K562 (cell line): ENCODE data around the gene MBNL1. TPM values are rescaled to one million over a fixed set of nuclear protein-coding genes. Genes with fewer than 3 reads are reported as not detected.

Experiments
- C11orf30 ChIP-seq: fragments of 450-650 bp; IDR thresholded peaks from 2 replicates; pipeline ENCODE4 v1.6.1; 2016; ENCODE audit warnings: low read depth, mild to moderate bottlenecking
- CCAR2 ChIP-seq: fragments of 200-400 bp; formaldehyde crosslinking; IDR thresholded peaks from 2 replicates; pipeline ENCODE4 v1.6.1; 2017; ENCODE audit warnings: mild to moderate bottlenecking, low read depth, low read length
- FOSL1 ChIP-seq: fragments of 200-800 bp; sonication (Bioruptor generic); conservative IDR thresholded peaks from 2 replicates; pipeline ENCODE4 v1.6.1; 2016; ENCODE audit warnings: missing genetic modification characterization, missing compliant biosample characterization
- PHF20 ChIP-seq: fragments of 450-650 bp; IDR thresholded peaks from 2 replicates; pipeline ENCODE4 v1.6.1; 2018; ENCODE audit not compliant: partially characterized antibody
- POLR2AphosphoS2 ChIP-seq: IDR thresholded peaks from 2 replicates; pipeline ENCODE4 v1.6.1; 2012; ENCODE audit warnings: low read length, improper control_type of control experiment
- POLR2B ChIP-seq: fragments of 450-650 bp; IDR thresholded peaks from 2 replicates; pipeline ENCODE4 v1.6.1; 2018; ENCODE audit warnings: low read depth; ENCODE audit not compliant: partially characterized antibody
- SNIP1 ChIP-seq: fragments of 450-650 bp; IDR thresholded peaks from 2 replicates; pipeline ENCODE4 v1.7.1; 2017; ENCODE audit warnings: low read depth, mild to moderate bottlenecking
- SREBF2 ChIP-seq: sonication (generic); formaldehyde crosslinking; IDR thresholded peaks from 2 replicates; pipeline ENCODE4 v1.4.0; 2020; ENCODE audit warnings: mild to moderate bottlenecking, missing genetic modification reagents
- YY1 ChIP-seq, 3 experiments: IDR thresholded peaks; 2 replicates each; pipeline ENCODE4 v1.6.1; 2011; ENCODE audit warnings: low read length in 2 of 3, mild to moderate bottlenecking in 2 of 3, moderate library complexity in 2 of 3, borderline replicate concordance in 1 of 3, control low read depth in 1 of 3, low read depth in 1 of 3; ENCODE audit not compliant: insufficient read depth in 3 of 3, insufficient replicate concordance in 2 of 3, control insufficient read depth in 1 of 3, insufficient read length in 1 of 3; ENCODE audit errors: extremely low read depth in 1 of 3
- polyA plus RNA-seq, 8 experiments: library from polyadenylated mRNA; depleted of rRNA in 4 of 8; stranded (reverse) in 5 of 8; unstranded in 3 of 8; fragments of >200 nt; fragmentation: Nextera tagmentation in 2 of 8; fragmentation: Illumina TruSeq in 1 of 8; extraction: Ambion mirVana in 2 of 8; extraction: Trizol in 1 of 8; gene quantifications; 2 replicates each; pipeline versions ENCODE4 v1.2.1 to v1.2.3, GENCODE V29; 2011 to 2014; ENCODE audit warnings: inconsistent platforms in 1 of 8, missing spikeins in 1 of 8
- total RNA-seq, 7 experiments: library from RNA; depleted of rRNA in 6 of 7; stranded (reverse); fragments of >200 nt in 6 of 7; fragmentation: Illumina TruSeq in 2 of 7; extraction: Trizol in 2 of 7; gene quantifications; 2 replicates each; pipeline versions ENCODE4 v1.2.1 to v1.2.3, GENCODE V29; 2011 to 2021; ENCODE audit warnings: low replicate concordance in 1 of 7
- TF ChIP-seq, protein P1 (sequence below): sonication (generic); formaldehyde crosslinking; IDR thresholded peaks from 2 replicates; pipeline ENCODE4 v1.9.0; 2022; ENCODE audit warnings: mild to moderate bottlenecking, missing genetic modification reagents
- TF ChIP-seq, protein P2 (sequence below): fragments of 450-650 bp; IDR thresholded peaks from 2 replicates; pipeline ENCODE4 v1.6.1; 2017; ENCODE audit warnings: antibody characterized with exemption, mild to moderate bottlenecking
- TF ChIP-seq, protein P3 (sequence below), 2 experiments: fragments of 450-650 bp in 1 of 2; sonication (generic) in 1 of 2; formaldehyde crosslinking in 1 of 2; IDR thresholded peaks; 2 replicates each; pipeline versions ENCODE4 v1.7.1 to v1.9.0; 2016 to 2022; ENCODE audit warnings: inconsistent platforms in 1 of 2, mild to moderate bottlenecking in 1 of 2, missing genetic modification reagents in 1 of 2

MBNL1 gene
- total and polyA plus RNA-seq, 9 of the 15 experiments (the other 6 are each of a cell fraction or from before 2014, with no cell fraction given) = 70.3 to 243 (median 220) TPM

DNA sequence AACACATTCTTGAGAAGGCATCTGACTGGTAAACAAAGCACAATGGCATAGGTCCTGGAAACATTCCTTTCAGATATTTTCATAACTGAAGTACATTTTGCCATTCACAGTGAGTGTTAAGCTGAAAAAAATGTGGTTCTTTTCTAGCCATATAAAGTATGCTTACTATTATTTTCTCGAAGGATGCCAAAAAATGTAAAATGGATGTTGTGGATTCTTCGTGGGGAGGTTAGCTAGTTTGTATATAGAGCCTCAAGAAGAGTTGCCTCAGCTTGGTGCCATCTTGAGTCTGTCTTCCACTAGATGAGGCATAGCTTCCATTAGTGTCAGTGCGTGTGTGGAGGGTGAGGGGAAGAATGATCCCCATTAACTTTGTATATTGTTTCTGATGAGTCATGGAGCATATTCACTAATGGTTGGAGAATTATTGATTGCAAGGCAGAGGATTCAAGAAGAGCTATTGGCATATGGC lies 4.1 kb downstream of the MBNL1 start (continued):
- TF ChIP-seq POLR2B (no peak), PHF20 (no peak), YY1 (IDR thresholded peaks at IDR 0.05; ENCODE audit: borderline replicate concordance in 1 of 3, control insufficient read depth in 1 of 3, extremely low read depth in 1 of 3, insufficient read depth in 3 of 3, insufficient read length in 1 of 3, insufficient replicate concordance in 2 of 3, low read depth in 1 of 3, low read length in 2 of 3) (peak in 1 of 3 experiments; percentile 74), SNIP1 (no peak), POLR2AphosphoS2 (no peak), SREBF2 (no peak), FOSL1 (tag) (peak; percentile 56), CCAR2 (no peak), C11orf30 (peak; percentile 84)
- TF ChIP-seq, protein P1, sequence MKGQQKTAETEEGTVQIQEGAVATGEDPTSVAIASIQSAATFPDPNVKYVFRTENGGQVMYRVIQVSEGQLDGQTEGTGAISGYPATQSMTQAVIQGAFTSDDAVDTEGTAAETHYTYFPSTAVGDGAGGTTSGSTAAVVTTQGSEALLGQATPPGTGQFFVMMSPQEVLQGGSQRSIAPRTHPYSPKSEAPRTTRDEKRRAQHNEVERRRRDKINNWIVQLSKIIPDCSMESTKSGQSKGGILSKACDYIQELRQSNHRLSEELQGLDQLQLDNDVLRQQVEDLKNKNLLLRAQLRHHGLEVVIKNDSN (CRISPR knock-in tag) = no peak
- TF ChIP-seq, protein P2, sequence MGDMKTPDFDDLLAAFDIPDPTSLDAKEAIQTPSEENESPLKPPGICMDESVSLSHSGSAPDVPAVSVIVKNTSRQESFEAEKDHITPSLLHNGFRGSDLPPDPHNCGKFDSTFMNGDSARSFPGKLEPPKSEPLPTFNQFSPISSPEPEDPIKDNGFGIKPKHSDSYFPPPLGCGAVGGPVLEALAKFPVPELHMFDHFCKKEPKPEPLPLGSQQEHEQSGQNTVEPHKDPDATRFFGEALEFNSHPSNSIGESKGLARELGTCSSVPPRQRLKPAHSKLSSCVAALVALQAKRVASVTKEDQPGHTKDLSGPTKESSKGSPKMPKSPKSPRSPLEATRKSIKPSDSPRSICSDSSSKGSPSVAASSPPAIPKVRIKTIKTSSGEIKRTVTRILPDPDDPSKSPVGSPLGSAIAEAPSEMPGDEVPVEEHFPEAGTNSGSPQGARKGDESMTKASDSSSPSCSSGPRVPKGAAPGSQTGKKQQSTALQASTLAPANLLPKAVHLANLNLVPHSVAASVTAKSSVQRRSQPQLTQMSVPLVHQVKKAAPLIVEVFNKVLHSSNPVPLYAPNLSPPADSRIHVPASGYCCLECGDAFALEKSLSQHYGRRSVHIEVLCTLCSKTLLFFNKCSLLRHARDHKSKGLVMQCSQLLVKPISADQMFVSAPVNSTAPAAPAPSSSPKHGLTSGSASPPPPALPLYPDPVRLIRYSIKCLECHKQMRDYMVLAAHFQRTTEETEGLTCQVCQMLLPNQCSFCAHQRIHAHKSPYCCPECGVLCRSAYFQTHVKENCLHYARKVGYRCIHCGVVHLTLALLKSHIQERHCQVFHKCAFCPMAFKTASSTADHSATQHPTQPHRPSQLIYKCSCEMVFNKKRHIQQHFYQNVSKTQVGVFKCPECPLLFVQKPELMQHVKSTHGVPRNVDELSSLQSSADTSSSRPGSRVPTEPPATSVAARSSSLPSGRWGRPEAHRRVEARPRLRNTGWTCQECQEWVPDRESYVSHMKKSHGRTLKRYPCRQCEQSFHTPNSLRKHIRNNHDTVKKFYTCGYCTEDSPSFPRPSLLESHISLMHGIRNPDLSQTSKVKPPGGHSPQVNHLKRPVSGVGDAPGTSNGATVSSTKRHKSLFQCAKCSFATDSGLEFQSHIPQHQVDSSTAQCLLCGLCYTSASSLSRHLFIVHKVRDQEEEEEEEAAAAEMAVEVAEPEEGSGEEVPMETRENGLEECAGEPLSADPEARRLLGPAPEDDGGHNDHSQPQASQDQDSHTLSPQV = no peak; the same call in 1 of the 2 replicates
- TF ChIP-seq, protein P3, sequence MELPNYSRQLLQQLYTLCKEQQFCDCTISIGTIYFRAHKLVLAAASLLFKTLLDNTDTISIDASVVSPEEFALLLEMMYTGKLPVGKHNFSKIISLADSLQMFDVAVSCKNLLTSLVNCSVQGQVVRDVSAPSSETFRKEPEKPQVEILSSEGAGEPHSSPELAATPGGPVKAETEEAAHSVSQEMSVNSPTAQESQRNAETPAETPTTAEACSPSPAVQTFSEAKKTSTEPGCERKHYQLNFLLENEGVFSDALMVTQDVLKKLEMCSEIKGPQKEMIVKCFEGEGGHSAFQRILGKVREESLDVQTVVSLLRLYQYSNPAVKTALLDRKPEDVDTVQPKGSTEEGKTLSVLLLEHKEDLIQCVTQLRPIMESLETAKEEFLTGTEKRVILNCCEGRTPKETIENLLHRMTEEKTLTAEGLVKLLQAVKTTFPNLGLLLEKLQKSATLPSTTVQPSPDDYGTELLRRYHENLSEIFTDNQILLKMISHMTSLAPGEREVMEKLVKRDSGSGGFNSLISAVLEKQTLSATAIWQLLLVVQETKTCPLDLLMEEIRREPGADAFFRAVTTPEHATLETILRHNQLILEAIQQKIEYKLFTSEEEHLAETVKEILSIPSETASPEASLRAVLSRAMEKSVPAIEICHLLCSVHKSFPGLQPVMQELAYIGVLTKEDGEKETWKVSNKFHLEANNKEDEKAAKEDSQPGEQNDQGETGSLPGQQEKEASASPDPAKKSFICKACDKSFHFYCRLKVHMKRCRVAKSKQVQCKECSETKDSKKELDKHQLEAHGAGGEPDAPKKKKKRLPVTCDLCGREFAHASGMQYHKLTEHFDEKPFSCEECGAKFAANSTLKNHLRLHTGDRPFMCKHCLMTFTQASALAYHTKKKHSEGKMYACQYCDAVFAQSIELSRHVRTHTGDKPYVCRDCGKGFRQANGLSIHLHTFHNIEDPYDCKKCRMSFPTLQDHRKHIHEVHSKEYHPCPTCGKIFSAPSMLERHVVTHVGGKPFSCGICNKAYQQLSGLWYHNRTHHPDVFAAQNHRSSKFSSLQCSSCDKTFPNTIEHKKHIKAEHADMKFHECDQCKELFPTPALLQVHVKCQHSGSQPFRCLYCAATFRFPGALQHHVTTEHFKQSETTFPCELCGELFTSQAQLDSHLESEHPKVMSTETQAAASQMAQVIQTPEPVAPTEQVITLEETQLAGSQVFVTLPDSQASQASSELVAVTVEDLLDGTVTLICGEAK (IDR thresholded peaks at IDR 0.05) = no peak
- TF ChIP-seq, protein P3 (CRISPR knock-in tag; IDR thresholded peaks at IDR 0.05) = no peak
